Measurements from ENCODE around the gene SPATA16.
"Not testable (repeated sequence)": the region's sequence is repeated elsewhere in the genome, so short reads cannot be mapped to it uniquely, and the experiment has no call there.

Gene SPATA16

DNA sequence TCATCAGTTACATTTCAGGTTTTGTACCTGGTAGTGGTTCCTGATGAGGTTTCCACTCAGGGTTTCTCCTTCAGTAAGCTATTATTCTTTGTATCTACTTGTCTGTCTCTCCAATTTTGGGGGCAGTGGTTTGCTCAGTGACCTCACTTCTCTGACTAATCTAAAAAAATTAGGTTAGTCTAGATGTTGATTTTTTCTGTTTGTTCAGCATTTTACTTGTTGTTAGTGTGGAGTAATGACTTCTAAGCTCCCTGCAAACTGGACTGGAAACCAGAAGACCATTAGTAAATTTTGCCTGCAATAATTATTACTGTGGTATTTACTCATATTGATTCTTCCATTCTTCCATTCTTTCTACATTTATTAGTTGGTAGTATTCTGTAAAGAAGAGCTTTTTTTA is 139.4 kb downstream of the SPATA16 start:
- no peak for DNase-seq

DNA sequence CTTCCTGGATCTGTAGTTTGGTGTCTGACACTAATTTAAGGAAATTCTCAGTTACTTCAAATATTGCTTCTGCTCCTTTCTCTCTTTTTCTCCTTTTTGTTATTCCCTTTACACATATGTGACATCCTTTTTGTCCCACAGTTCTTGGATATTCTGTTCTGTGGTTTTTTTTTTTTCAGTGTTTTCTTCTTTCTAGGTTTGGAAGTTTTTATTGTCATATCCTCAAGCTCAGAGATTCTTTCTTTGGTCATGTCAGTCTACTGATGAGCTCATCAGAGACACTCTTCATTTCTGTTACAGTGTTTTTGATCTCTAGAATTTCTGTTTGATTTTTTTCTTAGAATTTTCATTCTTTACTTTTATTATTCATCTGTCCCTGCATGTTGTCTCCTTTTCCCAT is 140.5 kb downstream of the SPATA16 start:
- DNase-seq = no peak

DNA sequence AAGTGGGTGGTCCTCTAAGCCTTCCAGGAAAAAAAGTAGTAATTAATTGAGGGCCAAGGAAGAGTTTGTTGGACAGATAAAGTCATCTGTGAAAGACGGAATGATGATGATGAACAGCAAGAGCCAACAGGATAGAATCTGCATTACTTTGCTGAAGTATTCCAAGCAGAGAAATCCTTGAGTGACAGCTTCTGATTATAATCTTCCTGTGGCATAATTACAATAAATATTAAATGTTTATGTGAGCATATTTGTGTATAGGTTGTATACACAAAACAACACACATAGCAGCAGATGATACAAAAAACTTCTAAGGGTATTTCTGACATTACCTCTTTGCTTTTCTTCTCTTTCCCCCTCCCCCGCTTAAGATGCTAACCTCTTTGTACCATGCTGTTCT is 147.6 kb downstream of the SPATA16 start:
- no peak for DNase-seq

DNA sequence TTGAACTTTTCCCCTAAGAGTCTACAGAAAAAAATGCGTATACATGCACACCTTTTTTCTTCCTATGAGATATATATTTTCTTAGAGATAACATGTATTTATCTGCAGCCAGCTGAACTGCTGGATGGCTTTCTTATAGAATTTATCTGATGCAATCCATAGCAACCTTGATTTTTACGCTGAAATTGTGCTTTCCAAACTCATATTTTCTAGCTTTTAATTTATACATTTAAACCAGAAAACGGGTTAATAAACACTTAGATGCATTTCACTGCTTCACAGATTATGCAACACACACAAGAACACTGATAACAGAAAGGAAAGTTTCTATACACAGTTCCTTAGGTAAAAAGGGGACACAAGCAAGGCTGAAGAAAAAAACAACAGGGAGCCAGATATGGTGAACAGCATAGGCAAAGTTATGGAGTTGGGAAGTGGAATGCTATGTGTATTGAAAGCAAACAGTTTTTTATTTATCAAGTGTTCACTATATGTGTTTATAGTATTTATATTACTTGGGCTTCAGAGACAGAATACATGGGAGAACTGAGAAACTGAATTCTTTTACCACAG is 149.5 kb downstream of the SPATA16 start:
- DNase-seq = no peak

DNA sequence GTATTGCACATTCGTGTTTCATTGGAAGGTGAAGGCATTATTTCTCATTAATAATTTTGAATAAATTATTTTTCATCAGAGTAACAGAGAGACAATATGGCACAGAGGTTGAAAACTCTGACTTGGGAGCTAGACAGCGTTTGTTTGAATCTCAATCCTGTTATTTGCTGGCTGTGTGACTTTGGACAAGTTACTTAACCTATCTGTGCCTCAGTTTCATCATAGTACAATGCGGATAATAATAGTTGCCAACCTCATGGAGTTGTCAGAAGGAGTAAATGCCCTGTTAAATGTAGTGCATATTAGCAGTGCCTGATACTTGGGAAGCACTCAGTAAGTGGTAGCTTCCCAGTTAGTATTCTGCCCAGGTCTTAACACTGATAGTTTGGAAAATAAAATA is 151.7 kb downstream of the SPATA16 start:
- no peak for DNase-seq

DNA sequence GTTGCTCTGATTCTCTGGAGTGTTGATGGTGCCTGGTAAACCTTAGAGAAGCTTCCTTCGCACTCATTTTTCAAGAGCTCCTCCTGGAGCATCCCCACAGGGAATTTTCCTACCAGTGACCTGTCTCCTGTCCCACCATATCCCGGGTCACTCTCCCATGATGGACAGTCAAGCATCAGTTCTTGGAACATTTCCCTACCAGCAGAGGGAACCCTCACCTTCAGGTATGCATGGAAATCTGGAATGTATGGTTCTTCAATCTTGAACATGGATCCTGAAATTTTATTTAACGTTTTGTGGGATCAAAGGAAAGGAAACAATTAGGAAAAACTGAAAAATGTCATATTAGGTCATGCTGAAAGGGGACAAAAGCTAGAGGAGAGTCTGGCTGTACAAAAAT is 153.8 kb downstream of the SPATA16 start:
- no peak for DNase-seq

DNA sequence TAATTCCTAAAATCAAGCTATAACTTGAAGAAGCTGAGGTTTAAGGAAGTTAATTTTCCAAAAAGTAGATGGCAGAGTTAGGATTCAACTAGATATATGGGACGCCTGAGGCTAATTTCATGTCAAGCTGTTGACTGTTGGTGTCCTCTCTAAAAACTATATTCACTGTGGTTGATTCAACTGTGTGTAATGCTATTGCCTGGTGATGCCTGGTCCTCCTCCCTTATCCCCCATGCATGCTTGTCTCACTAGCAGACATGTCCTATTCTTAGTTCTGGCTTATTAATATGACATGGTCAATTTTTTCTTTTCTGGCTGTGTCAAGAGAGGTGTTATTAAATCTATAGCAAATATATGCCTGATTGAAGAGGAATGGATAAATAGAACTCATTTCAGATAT is 156.1 kb downstream of the SPATA16 start:
- no peak for DNase-seq

DNA sequence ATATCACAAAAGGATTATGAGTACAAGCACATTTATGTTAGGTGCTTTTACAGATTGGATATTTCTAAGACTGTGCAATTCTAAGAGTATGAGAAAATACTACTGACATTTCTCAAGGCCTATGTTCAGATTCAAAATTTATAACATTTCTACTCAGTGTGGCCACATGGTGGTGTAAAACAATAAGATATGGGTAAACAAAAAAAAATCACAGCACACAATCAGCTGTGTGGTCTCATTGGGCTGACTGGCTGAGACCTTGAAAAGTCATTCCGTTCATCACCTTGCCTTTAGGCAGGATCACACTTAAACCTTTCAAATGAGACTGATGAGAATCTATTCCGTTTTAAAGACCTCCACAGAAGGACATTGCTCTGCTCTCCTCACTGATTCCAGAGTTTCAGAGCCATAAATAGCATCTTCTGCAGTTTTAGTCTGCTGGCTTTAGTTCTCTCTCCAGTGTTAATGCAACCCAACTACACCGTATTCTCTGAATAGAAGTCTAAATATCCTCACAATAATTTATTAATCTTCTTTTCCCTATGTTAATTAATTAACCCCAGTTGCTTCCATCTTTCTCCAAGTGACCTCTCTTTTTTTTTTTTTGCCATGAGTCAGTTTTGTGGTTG is 158.2 kb downstream of the SPATA16 start:
- DNase-seq = no peak

DNA sequence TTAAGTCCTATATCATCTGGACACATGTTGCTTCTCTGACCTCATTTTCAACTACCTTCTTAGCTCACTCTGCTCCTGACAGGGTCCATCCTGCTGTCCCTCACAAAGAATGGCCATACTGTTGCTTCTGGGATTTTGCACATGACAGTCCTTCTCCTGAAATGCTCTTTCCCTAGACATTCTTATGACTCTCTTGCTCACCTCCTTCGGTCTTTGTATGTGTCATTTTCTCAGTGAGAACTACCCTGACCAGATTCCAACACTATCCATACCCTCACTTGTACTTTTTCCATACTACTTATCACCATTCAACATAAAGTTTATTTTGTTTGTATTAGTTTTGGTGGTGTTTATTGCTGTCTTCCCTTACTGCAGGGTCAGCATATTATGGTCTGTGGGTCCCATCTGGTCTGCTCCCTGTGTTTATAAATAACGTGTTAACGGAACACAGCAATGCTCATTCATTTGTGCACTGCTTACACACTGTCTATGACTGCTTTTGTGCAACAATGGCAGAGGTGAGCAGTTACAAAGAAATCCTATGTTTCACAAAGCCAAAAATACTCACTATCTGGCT is 159.5 kb downstream of the SPATA16 start:
- DNase-seq = no peak

DNA sequence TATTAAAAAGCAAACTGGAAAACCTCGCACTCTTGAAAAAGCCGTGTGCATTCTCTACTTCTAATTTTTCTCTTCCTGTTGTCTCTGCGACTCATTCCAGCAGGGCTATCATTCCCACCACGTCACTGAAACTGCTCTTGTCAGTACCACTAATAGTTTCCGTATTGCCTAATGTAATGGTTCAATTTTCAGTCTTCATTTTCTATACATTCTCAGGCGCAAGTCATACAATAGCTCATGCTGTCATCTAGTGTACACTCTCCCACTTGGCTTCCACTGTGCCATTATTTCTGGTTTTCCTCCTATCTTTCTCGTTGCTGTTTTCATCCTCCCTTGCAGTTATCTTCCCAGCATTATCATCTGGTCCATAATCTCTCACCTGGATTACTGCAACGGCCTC is 160.2 kb downstream of the SPATA16 start:
- DNase-seq = no peak

DNA sequence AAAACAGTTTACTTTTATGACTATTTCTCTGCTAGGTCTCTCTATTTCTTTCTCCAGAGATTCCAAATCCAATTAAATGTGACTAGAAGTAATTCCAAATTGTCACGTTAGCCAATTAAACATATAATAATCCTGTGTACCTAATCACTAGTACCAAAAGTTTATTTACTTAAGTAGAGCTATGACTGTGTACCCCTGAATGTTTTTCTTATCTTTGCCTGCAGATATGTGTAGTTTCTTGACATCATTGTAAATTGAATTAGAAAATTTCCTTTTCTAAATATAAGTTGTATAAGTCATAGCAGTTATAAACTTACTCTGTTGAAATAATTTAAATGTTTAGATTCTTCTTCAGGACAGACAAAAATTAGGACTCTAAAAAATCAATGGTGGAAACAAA is 163.3 kb downstream of the SPATA16 start:
- DNase-seq = no peak

DNA sequence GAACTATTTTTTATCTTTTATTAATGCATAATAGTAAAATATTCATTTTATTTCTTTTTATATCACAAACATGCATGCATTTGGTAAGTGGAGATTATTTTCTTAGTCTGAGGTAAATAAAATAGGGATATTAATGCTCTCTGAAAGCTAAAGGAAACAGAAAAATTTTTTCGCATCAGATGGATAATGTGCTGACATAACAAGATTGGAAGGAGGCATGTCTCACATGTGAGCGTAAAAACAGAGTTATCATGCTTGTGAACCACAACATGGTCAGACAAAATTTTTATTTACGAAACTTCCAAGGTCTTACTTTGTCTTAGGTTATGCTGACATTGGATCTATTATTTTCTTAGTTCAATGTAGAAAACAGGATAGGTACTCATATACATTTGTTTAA is 166.1 kb downstream of the SPATA16 start:
- no peak for DNase-seq

DNA sequence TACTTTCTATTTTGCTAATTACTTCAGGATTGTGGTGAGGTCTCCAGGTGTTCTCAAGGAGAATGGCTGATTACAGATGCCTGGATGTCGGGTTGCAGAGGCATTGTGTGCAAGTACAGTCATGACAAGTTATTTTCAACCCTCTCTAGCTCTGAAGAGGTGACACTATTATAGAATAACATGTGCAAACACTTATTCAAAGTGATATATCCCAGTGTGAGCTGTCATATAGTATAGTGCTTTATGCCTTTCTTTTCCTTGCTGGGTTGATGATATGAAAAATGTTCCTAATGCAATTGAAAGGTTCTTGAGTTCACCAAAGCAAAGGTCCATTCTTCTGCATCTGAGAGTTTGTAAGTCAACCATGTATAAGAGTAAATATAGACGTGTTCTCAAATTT is 167.2 kb downstream of the SPATA16 start:
- DNase-seq = no peak

DNA sequence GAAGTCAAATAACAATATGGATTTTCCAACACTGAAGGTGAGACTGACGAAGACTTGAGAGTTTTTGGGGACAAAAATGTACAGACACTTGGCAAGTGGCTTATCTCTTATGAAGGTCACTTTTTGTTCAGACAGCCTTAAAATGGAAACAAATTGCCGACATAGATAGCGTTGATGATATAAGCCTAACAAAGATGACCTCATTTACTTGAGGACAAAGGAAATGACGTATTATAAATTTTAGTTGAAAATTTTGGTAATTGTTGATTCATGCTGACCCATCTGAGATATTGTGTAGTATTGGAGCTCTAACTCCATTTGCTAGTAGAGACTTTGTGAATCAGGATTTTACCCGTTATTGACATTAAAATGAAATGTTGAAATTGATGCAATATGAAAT is 168.3 kb downstream of the SPATA16 start:
- DNase-seq = no peak

DNA sequence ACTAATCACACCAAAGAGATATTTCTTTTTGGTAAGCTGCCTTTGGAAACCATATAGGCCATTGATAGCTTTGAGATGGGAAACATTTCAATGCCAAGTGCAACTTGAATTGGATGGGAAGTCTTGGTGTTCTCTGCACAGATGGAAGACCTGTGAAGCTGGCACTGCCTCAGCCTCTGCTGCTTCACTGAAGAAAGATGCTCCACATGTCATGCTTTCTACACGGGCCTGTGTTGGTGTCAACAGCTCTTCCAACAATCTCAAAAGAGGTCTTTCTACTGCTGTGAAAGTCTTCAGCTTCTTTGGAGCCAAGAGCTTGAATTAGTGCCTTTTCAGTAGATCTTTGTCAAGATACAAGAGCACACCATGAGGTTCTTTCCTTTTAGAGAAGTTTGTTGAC is 169.0 kb downstream of the SPATA16 start:
- no peak for DNase-seq

DNA sequence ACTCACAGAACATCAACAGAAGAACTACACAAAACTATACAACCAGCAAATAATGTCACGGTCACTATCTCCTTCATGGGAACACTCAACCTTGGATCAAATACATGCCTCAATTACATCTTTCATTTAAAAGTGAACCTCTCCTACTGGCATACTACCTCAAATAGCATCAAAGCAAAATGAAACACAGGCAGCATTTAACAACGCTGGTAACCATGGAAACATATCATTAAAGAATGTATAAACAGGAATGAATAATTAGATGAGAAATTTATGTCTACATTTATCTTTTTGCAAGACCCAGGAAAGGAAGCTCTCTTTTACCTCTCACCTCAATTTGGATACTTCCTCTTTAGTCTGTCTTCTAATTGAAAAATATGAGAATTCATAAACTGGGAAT is 172.4 kb downstream of the SPATA16 start:
- no peak for DNase-seq

DNA sequence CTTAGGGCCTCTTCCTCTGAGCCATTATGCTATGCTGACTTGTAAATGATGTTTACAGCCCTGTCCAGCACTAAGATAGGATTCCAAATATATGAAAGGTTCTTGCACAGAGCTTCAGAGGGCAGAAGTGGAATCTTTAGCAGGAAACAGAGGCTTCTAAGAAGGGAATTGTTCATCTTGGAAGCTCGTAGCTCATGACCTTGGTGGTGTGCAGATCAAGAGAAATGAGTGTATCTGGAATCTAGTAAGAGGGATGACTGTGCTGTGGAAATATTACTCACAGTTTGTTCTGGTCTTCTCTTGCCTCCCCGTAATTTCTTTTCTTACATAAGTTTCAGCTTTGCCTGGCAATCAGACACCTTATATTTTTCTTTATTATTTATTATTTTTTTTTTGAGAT is 175.8 kb downstream of the SPATA16 start:
- no peak for DNase-seq

DNA sequence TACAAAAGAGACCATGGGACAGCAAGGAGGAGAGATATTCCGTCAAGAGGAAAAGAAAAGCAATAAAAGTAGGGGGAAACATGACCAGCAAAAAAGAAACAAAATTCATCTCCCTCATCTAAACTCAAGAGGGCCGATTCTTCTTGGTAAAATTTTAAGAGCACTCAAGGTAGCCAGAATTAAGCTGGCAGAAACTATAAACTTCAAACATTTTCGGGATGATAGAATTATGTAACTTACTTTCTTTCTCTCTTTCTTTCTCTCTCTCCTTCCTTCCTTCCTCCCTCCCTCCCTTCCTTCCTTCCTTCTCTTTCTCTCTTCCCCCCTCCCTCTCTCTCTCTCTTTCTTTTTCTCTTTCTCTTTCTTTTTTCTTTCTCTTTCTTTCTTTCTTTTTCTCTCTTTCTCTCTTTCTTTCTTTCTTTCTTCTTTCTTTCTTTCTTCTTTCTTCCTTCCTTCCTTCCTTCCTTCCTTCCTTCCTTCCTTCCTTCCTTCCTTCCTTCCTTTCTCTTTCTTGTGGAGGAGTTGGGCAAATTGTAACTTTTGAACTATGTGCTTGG is 180.3 kb downstream of the SPATA16 start:
- not testable (repeated sequence) for DNase-seq

DNA sequence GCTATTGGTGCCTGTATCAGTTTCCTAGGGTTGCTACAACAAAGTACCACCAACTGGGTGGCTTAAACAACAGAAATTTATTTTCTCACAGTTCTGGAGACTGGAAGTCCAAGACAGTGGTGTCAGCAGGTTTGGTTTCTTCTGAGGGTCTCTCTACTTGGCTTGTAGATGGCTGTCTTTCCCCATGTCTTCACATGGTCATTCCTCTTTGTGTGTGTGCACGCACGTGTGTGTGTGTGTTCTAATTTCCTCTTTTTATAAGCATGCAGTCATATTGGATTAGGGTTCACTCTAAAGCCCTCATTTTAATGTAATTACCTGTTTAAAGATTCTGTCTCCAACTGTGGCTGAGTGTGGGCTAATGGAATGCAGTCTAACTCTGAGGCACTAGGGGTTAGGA is 182.5 kb downstream of the SPATA16 start:
- no peak for DNase-seq

DNA sequence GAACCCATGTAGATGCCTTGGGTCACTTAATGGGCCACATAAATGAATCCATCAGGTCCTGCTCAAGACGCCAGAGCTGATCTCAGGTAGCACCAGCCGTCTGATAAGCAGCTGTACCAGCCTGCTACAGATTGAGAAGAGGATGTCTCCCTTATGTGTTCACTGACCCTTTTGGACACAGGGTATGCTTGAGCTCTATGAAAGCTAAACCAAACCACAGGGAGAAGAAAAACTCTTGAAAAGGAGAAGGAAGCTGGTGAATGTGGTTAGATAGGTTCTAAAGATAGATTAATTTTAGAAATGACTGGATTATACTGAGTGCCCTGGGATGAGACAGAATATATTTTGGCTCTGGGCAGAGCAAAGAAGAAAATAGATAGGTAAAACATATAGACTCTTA is 187.5 kb downstream of the SPATA16 start:
- no peak for DNase-seq

DNA sequence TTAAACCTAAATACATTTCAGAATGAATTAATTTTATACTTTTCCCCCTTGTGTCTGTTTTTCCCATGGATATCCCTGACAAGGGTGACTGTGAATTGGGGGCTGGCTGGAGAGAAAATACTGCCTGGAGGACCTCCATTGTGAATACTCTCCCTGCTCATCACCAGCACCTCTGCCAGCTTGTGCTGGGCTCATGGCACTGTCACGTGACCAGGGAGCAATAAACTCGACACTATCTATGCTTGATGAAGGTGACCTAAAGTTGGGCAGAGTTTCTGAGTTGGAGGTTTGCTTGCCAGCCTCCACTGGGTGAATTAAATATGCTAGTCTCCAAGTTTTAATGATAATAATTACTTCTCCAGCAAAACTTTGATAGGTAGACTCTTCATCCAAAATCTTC is 189.5 kb downstream of the SPATA16 start:
- DNase-seq = no peak

DNA sequence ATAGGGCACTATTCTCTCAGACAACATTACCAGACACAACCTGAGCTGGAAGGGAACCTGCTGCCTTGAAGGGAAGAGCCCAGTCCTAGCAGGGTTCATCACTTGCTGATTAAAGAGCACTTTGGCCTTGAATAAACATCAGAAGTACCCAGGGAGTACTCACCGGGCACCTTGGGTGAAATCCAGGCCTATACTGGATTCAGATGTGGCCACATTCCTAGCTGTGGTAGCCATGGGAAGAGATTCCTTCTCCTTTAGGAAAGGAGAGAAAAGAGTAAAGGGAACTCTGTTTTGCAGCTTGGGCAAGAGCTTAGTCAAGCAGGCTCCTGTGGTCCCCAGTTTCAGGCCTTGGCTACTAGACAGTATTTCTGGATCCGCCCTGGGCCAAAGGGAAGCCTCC is 195.0 kb downstream of the SPATA16 start:
- DNase-seq = no peak

DNA sequence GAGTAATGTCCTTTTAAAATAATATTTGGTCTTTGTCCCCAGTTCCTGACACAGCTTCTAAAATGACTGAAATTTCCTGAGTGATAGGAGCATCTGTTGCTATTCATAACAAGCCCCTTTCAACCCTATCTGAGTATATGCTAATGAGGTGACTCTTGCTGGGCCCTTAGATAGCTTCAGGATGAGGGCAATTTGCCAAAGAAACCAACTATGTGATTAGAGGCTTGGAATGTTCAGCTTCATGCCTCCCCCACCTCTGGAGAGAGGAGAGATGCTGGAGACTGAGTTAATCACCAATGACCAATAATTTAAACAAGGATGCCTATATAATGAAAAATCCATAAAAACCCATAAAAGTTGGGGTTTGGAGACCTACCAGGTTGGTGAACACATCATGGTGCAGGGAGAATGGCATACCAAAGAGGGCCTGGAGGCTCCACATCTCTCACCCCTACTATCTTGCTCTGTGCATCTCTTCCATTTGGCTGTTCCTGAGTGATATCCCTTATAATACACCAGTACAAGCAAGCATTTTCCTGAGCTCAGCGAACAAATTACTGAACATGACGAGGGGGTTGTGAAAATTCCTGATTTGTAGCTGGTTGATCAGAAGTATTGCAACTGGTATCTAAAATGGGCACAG is 201.3 kb downstream of the SPATA16 start:
- no peak for DNase-seq

DNA sequence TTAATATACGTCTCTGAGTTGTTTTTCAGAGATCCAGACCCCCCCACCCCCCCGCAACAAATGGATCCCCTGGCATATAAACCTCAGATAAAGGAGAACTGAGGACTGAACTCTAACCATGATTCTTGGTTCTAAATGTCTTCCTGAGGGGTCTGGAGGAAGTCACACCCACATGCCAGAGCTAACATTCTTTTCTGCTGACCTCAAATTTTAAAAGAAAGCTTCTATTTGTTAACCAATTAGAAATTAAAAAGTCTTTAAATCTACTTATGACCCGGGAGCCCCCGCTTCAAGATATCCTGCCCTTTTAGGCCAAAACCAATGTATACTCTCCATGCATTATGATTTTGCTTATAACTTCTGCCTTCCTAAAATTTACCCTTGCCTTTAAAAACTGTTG is 202.2 kb downstream of the SPATA16 start:
- no peak for DNase-seq

Data from DMS153 (cell line).